Uterus (tissue), 4 donors: ENCODE data around the gene CAMKK2. TPM values are rescaled to one million over a fixed set of nuclear protein-coding genes. Genes with fewer than 3 reads are reported as not detected.

Experiments used
- DNase-seq, 2 donors: peaks; one replicate each; pipeline ENCODE4 v3.0.0-alpha.2; 2019 to 2020
- H3K27ac ChIP-seq, 2 donors: fragments of 200-600 bp; sonication (generic); 1 replicate in 1 of 2; 2 replicates in 1 of 2; pipeline ENCODE4 v1.5.1; 2016 to 2018
- H3K27me3 ChIP-seq, 2 donors: fragments of 200-600 bp; sonication (generic); one replicate each; pipeline ENCODE4 v1.5.1; 2018 to 2019; ENCODE audit warnings: control low read depth in 1 of 2
- H3K36me3 ChIP-seq, 2 donors: fragments of 200-600 bp; sonication (generic); one replicate each; pipeline ENCODE4 v1.5.1; 2019; ENCODE audit warnings: control low read depth in 1 of 2
- H3K4me1 ChIP-seq, 2 donors: fragments of 200-600 bp; sonication (generic); one replicate each; pipeline ENCODE4 v1.5.1; 2018 to 2019; ENCODE audit warnings: control low read depth in 1 of 2
- H3K4me3 ChIP-seq, 2 donors: fragments of 200-600 bp; sonication (generic); 1 replicate in 1 of 2; 2 replicates in 1 of 2; pipeline ENCODE4 v1.5.1; 2018 to 2019; ENCODE audit warnings: mild to moderate bottlenecking in 1 of 2
- H3K9me3 ChIP-seq, 2 donors: fragments of 200-600 bp; sonication (generic); one replicate each; pipeline ENCODE4 v1.5.1; 2019; ENCODE audit warnings: control low read depth in 1 of 2
- POLR2A ChIP-seq, 2 donors: fragments of 450-650 bp; IDR thresholded peaks; one replicate each; pipeline ENCODE4 v1.6.1; 2016; ENCODE audit warnings: antibody characterized with exemption in 2 of 2, mild to moderate bottlenecking in 1 of 2, moderate library complexity in 1 of 2
- intact Hi-C: fragments of 100-400 bp; cut with DNase I; formaldehyde crosslinking; loops from one replicate; pipeline ENCODE4 v1.15.1; 2023; ENCODE audit warnings: low total_unique reads
- total RNA-seq, 4 donors: library from RNA; depleted of rRNA in 3 of 4; stranded (reverse); fragments of >200 nt in 3 of 4; gene quantifications; one replicate each; pipeline versions ENCODE4 v1.1.0 to v1.2.4, GENCODE V29; 2014 to 2023
- TF ChIP-seq, protein P1 (sequence below), 4 experiments: fragments of 200-600 bp in 2 of 4; fragments of 450-650 bp in 2 of 4; sonication (generic) in 2 of 4; IDR thresholded peaks; one replicate each; pipeline ENCODE4 v1.5.1; 2016 to 2019; ENCODE audit warnings: antibody characterized with exemption in 4 of 4, mild to moderate bottlenecking in 2 of 4, moderate library complexity in 1 of 4
- donor health status: DM: yes; HTN: yes; CAD: no.

Gene CAMKK2
- total RNA-seq, 4 donors from 2014 or later, result 7.9 to 55.1 (median 22.6) TPM

DNA sequence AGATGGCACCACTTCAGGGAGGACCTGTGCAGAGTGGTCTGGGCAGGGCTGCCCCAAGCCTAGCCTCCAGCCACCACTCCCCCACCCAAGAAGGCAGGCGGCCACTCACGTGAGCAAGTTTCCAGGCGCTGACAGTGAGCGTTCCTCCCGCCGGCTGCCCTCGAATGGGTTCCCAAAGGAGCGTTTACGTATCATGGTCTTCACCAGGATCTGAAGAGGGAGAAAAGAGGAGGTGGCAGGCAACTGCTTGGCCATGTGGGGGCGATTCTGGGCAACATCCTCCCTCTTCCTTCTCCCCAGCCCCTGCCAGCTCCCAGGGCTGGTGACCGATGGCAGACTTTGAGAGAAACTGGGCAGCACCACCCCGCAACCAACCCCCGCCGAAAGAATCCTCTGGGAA, 51.5 kb downstream of the CAMKK2 start:
- H3K27me3 ChIP-seq, result no peaks in the 10 kb centered on the region
- intact Hi-C loops, result no loop called here
- H3K4me3 ChIP-seq, result no peak overlapping the region
- H3K27ac ChIP-seq, result no peak overlapping the region
- H3K36me3 ChIP-seq, result no peaks in the 10 kb centered on the region
- H3K4me1 ChIP-seq, result peaks cover 0 to 4% of the 10 kb centered on the region in 2 donors
- H3K9me3 ChIP-seq, result no peaks in the 10 kb centered on the region
- TF ChIP-seq POLR2A (IDR thresholded peaks at IDR 0.05), result no peak
- TF ChIP-seq, protein P1, sequence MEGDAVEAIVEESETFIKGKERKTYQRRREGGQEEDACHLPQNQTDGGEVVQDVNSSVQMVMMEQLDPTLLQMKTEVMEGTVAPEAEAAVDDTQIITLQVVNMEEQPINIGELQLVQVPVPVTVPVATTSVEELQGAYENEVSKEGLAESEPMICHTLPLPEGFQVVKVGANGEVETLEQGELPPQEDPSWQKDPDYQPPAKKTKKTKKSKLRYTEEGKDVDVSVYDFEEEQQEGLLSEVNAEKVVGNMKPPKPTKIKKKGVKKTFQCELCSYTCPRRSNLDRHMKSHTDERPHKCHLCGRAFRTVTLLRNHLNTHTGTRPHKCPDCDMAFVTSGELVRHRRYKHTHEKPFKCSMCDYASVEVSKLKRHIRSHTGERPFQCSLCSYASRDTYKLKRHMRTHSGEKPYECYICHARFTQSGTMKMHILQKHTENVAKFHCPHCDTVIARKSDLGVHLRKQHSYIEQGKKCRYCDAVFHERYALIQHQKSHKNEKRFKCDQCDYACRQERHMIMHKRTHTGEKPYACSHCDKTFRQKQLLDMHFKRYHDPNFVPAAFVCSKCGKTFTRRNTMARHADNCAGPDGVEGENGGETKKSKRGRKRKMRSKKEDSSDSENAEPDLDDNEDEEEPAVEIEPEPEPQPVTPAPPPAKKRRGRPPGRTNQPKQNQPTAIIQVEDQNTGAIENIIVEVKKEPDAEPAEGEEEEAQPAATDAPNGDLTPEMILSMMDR (IDR thresholded peaks at IDR 0.05), result no peak
- DNase-seq, result no peak

DNA sequence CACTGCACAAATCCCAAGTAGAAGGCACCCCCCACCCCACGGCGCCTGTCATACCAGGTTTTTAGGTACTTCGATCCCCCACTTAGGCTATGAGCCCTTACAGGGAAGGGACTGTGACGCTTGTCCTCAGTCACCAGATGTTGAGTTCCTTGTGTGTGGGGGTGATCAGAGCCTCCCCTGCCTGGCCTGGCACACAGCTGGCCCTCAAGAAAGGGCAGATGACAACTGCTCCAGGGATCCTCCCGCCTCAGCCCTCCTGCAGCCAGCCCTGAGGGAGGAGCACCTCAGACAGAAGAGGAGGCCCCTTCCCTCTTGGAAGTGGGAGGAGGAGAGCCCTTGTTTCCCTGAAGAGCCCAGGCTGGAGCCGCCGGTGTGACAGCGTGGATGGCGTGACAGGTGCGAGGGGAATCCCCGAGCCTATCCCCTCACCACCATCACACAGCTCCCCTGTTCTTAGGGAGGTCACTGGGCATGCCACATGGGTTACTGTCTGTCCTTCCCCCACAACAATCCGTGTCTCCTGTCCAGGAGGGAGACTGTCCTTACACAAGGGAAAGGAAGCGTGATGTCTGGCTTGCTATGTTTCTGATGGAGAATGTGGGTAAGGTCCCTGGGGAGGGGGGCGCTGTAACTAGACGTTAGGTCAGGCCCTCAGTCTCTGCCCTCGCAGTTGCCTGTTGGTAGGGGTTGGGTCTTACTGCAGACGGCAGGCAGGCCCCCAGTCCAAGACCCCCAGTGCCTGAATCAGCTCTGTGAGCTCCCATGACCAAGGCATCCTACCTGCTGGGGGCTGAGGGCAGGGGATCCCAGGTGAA, 55.1 kb downstream of the CAMKK2 start:
- DNase-seq, result peak; percentile 46 to 49
- peak overlapping the region; percentile 83 to 86 for H3K27ac ChIP-seq
- H3K4me3 ChIP-seq, result peak overlapping the region; percentile 28 to 33
- H3K9me3 ChIP-seq, result no peaks in the 10 kb centered on the region
- TF ChIP-seq, protein P1 (IDR thresholded peaks at IDR 0.05), result no peak
- TF ChIP-seq POLR2A (IDR thresholded peaks at IDR 0.05), result no peak
- no peaks in the 10 kb centered on the region for H3K36me3 ChIP-seq
- intact Hi-C loops, result no loop called here
- H3K4me1 ChIP-seq, result peaks cover 0 to 6% of the 10 kb centered on the region in 2 donors
- H3K27me3 ChIP-seq, result no peaks in the 10 kb centered on the region

DNA sequence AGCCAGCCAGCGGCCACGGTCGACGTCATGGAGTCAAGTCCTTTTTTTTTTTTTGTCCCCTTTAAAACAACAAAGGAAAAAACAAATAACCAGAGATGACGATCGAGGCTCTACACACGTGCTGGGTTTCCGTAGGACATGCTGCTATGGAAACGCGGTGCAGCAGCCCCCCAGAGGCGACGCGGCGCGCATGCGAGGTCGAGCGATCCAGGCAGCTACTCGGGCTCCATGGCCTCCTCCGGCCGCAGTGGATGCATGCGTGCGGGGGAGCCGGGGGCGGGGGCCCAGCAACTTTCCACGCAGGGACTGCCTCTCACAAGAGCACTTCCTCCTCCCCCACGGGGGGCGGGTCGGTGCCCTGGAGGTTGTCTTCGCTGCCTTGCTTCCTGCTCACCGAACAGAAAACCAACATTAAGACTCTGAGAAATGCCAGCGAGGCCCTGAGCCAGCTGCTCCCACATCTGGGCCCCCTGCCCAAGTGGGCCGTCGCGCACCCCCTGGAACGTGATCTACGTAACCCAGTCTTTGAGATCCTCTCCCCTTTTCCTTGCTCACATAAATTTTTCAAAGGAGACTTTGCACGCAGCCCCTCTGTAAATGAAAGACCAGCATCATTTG, 55.9 kb downstream of the CAMKK2 start:
- Histone ChIP-seq H3K4me3 (peak overlapping the region; percentile 28 to 33), H3K36me3 (no peaks in the 10 kb centered on the region), H3K9me3 (no peaks in the 10 kb centered on the region), H3K27ac (peak overlapping the region; percentile 83 to 86), H3K27me3 (no peaks in the 10 kb centered on the region), H3K4me1 (peaks cover 0 to 6% of the 10 kb centered on the region in 2 donors)
- DNase-seq, result peak; percentile 93 to 95
- intact Hi-C loops, result no loop called here
- peak; percentile 21 to 39 for TF ChIP-seq POLR2A (IDR thresholded peaks at IDR 0.05)
- TF ChIP-seq, protein P1 (IDR thresholded peaks at IDR 0.05), result peak in 1 of 4 experiments; percentile 45

DNA sequence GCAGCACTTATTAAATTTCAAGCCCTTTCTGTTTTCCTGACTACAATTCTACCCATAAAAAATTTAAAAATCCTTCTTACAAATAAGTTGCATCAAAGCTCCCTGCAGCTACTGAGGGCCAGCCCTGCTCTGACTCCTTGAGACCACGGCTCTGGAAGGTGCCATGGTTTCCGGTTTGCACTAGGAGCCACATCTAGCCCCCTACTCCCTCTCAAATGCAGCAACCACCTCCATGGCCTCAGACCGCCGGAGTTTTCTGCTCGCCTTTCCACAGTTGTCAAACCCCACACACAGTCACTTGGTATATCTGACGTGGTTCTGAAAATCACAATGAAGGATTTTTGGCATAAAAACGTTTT, 56.5 kb downstream of the CAMKK2 start:
- Histone ChIP-seq H3K27me3 (no peaks in the 10 kb centered on the region), H3K36me3 (no peaks in the 10 kb centered on the region), H3K4me1 (peaks cover 0 to 6% of the 10 kb centered on the region in 2 donors), H3K9me3 (no peaks in the 10 kb centered on the region), H3K27ac (peak overlapping the region; percentile 83 to 86), H3K4me3 (peak overlapping the region; percentile 28 to 33)
- intact Hi-C loops, result no loop called here
- no peak for TF ChIP-seq POLR2A (IDR thresholded peaks at IDR 0.05)
- TF ChIP-seq, protein P1 (IDR thresholded peaks at IDR 0.05), result no peak
- no peak for DNase-seq
